Measurements from ENCODE around the gene FNDC1. TPM values are rescaled to one million over a fixed set of nuclear protein-coding genes. Genes with fewer than 3 reads are reported as not detected.
"Not testable (repeated sequence)": the region's sequence is repeated elsewhere in the genome, so short reads cannot be mapped to it uniquely, and the experiment has no call there.

FNDC1 gene
- 0.77 TPM for polyA plus RNA-seq (2013, experiment 1 of 2)
- 0.40 TPM for polyA plus RNA-seq (2013, experiment 2 of 2)

GRCh38 chr6:159169193-159169555 lies at the start of gene FNDC1:
FNDC1 (plus strand) TSS chr6:159169400; CDS start chr6:159169597, 197 bp downstream.
- Histone ChIP-seq H3K4me3 (ENCODE audit: extremely low read depth, insufficient read depth, low read length, poor library complexity, severe bottlenecking) (peak within 1 kb of the TSS; percentile 39), H3K36me3 (ENCODE audit: control insufficient read depth, insufficient read depth, low read length) (no peaks in the 10 kb centered on the region), H3K4me1 (ENCODE audit: control insufficient read depth, insufficient read depth, low read length, poor library complexity, severe bottlenecking) (peaks cover 6% of the 10 kb centered on the region), H3K27ac (ENCODE audit: low read depth, low read length, severe bottlenecking) (no peak within 1 kb of the TSS), H3K9me3 (ENCODE audit: control insufficient read depth, low read length) (no peaks in the 10 kb centered on the region)
- 0% methylated on average over 35 to 43 of the region's 59 CpGs for WGBS, 2 experiments (ENCODE audit: insufficient coverage in 2 of 2)

GRCh38 chr6:159119791-159120190 lies 49.4 kb upstream of the FNDC1 start:
- H3K4me3 ChIP-seq (ENCODE audit: extremely low read depth, insufficient read depth, low read length, poor library complexity, severe bottlenecking), result no peak overlapping the region
- H3K36me3 ChIP-seq (ENCODE audit: control insufficient read depth, insufficient read depth, low read length), result no peaks in the 10 kb centered on the region
- H3K27ac ChIP-seq (ENCODE audit: low read depth, low read length, severe bottlenecking), result no peak overlapping the region
- whole genome bisulfite sequencing, 2 experiments (ENCODE audit: insufficient coverage in 2 of 2), result 93 to 98% methylated on average over 7 of the region's 7 CpGs
- no peaks in the 10 kb centered on the region for H3K9me3 ChIP-seq (ENCODE audit: control insufficient read depth, low read length)
- no peaks in the 10 kb centered on the region for H3K4me1 ChIP-seq (ENCODE audit: control insufficient read depth, insufficient read depth, low read length, poor library complexity, severe bottlenecking)

GRCh38 chr6:159121486-159121885 lies 47.7 kb upstream of the FNDC1 start:
- H3K9me3 ChIP-seq (ENCODE audit: control insufficient read depth, low read length), result no peaks in the 10 kb centered on the region
- WGBS, 2 experiments (ENCODE audit: insufficient coverage in 2 of 2), result 87 to 100% methylated on average over 2 to 5 of the region's 5 CpGs
- H3K36me3 ChIP-seq (ENCODE audit: control insufficient read depth, insufficient read depth, low read length), result no peaks in the 10 kb centered on the region
- H3K4me3 ChIP-seq (ENCODE audit: extremely low read depth, insufficient read depth, low read length, poor library complexity, severe bottlenecking), result no peak overlapping the region
- no peak overlapping the region for H3K27ac ChIP-seq (ENCODE audit: low read depth, low read length, severe bottlenecking)
- H3K4me1 ChIP-seq (ENCODE audit: control insufficient read depth, insufficient read depth, low read length, poor library complexity, severe bottlenecking), result no peaks in the 10 kb centered on the region

- Histone ChIP-seq H3K27ac (ENCODE audit: low read depth, low read length, severe bottlenecking) (no peak overlapping the region), H3K4me1 (ENCODE audit: control insufficient read depth, insufficient read depth, low read length, poor library complexity, severe bottlenecking) (no peaks in the 10 kb centered on the region), H3K36me3 (ENCODE audit: control insufficient read depth, insufficient read depth, low read length) (no peaks in the 10 kb centered on the region), H3K9me3 (ENCODE audit: control insufficient read depth, low read length) (no peaks in the 10 kb centered on the region), H3K4me3 (ENCODE audit: extremely low read depth, insufficient read depth, low read length, poor library complexity, severe bottlenecking) (no peak overlapping the region)
- WGBS, 2 experiments (ENCODE audit: insufficient coverage in 2 of 2), result 88 to 89% methylated on average over 1 to 4 of the region's 4 CpGs
Observed at GRCh38 chr6:159122453-159122852, 46.7 kb upstream of the FNDC1 start.

GRCh38 chr6:159123831-159124230 lies 45.4 kb upstream of the FNDC1 start:
- WGBS, 2 experiments (ENCODE audit: insufficient coverage in 2 of 2), result no CpG with 5 or more reads among the region's 2 CpGs
- not testable (repeated sequence) for H3K27ac ChIP-seq (ENCODE audit: low read depth, low read length, severe bottlenecking); H3K4me1 ChIP-seq (ENCODE audit: control insufficient read depth, insufficient read depth, low read length, poor library complexity, severe bottlenecking); H3K9me3 ChIP-seq (ENCODE audit: control insufficient read depth, low read length); H3K4me3 ChIP-seq (ENCODE audit: extremely low read depth, insufficient read depth, low read length, poor library complexity, severe bottlenecking); H3K36me3 ChIP-seq (ENCODE audit: control insufficient read depth, insufficient read depth, low read length)

GRCh38 chr6:159125014-159125609 lies 44.1 kb upstream of the FNDC1 start:
- H3K9me3 ChIP-seq (ENCODE audit: control insufficient read depth, low read length), result no peaks in the 10 kb centered on the region
- 75% methylated on average over 2 of the region's 5 CpGs; no CpG with 5 or more reads in 1 of the 2 experiments for WGBS, 2 experiments (ENCODE audit: insufficient coverage in 2 of 2)
- no peaks in the 10 kb centered on the region for H3K4me1 ChIP-seq (ENCODE audit: control insufficient read depth, insufficient read depth, low read length, poor library complexity, severe bottlenecking)
- no peak overlapping the region for H3K4me3 ChIP-seq (ENCODE audit: extremely low read depth, insufficient read depth, low read length, poor library complexity, severe bottlenecking)
- no peaks in the 10 kb centered on the region for H3K36me3 ChIP-seq (ENCODE audit: control insufficient read depth, insufficient read depth, low read length)
- no peak overlapping the region for H3K27ac ChIP-seq (ENCODE audit: low read depth, low read length, severe bottlenecking)

- Histone ChIP-seq H3K4me1 (ENCODE audit: control insufficient read depth, insufficient read depth, low read length, poor library complexity, severe bottlenecking) (no peaks in the 10 kb centered on the region), H3K9me3 (ENCODE audit: control insufficient read depth, low read length) (no peaks in the 10 kb centered on the region), H3K36me3 (ENCODE audit: control insufficient read depth, insufficient read depth, low read length) (no peaks in the 10 kb centered on the region), H3K4me3 (ENCODE audit: extremely low read depth, insufficient read depth, low read length, poor library complexity, severe bottlenecking) (no peak overlapping the region), H3K27ac (ENCODE audit: low read depth, low read length, severe bottlenecking) (no peak overlapping the region)
- WGBS, 2 experiments (ENCODE audit: insufficient coverage in 2 of 2), result 94 to 100% methylated on average over 2 to 5 of the region's 5 CpGs
Observed at GRCh38 chr6:159125951-159126352, 43.2 kb upstream of the FNDC1 start.

- H3K9me3 ChIP-seq (ENCODE audit: control insufficient read depth, low read length), result no peaks in the 10 kb centered on the region
Observed at GRCh38 chr6:159126590-159126989, 42.6 kb upstream of the FNDC1 start.

GRCh38 chr6:159127701-159128100 lies 41.5 kb upstream of the FNDC1 start:
- Histone ChIP-seq H3K4me1 (ENCODE audit: control insufficient read depth, insufficient read depth, low read length, poor library complexity, severe bottlenecking) (no peaks in the 10 kb centered on the region), H3K36me3 (ENCODE audit: control insufficient read depth, insufficient read depth, low read length) (no peaks in the 10 kb centered on the region), H3K4me3 (ENCODE audit: extremely low read depth, insufficient read depth, low read length, poor library complexity, severe bottlenecking) (no peak overlapping the region), H3K9me3 (ENCODE audit: control insufficient read depth, low read length) (no peaks in the 10 kb centered on the region), H3K27ac (ENCODE audit: low read depth, low read length, severe bottlenecking) (no peak overlapping the region)
- 95% methylated on average over 9 of the region's 12 CpGs for WGBS, 2 experiments (ENCODE audit: insufficient coverage in 2 of 2)

More at GRCh38 chr6:159126590-159126989, 42.6 kb upstream of the FNDC1 start:
- Histone ChIP-seq H3K36me3 (ENCODE audit: control insufficient read depth, insufficient read depth, low read length) (no peaks in the 10 kb centered on the region), H3K27ac (ENCODE audit: low read depth, low read length, severe bottlenecking) (no peak overlapping the region), H3K4me3 (ENCODE audit: extremely low read depth, insufficient read depth, low read length, poor library complexity, severe bottlenecking) (no peak overlapping the region), H3K4me1 (ENCODE audit: control insufficient read depth, insufficient read depth, low read length, poor library complexity, severe bottlenecking) (no peaks in the 10 kb centered on the region)
- WGBS, 2 experiments (ENCODE audit: insufficient coverage in 2 of 2), result 88 to 93% methylated on average over 3 to 5 of the region's 5 CpGs

- WGBS, 2 experiments (ENCODE audit: insufficient coverage in 2 of 2), result 93 to 96% methylated on average over 24 to 29 of the region's 30 CpGs
- Histone ChIP-seq H3K9me3 (ENCODE audit: control insufficient read depth, low read length) (no peaks in the 10 kb centered on the region), H3K4me3 (ENCODE audit: extremely low read depth, insufficient read depth, low read length, poor library complexity, severe bottlenecking) (no peak overlapping the region), H3K4me1 (ENCODE audit: control insufficient read depth, insufficient read depth, low read length, poor library complexity, severe bottlenecking) (no peaks in the 10 kb centered on the region), H3K36me3 (ENCODE audit: control insufficient read depth, insufficient read depth, low read length) (no peaks in the 10 kb centered on the region), H3K27ac (ENCODE audit: low read depth, low read length, severe bottlenecking) (no peak overlapping the region)
Observed at GRCh38 chr6:159128978-159129377, 40.2 kb upstream of the FNDC1 start.

- Histone ChIP-seq H3K4me3 (ENCODE audit: extremely low read depth, insufficient read depth, low read length, poor library complexity, severe bottlenecking) (no peak overlapping the region), H3K27ac (ENCODE audit: low read depth, low read length, severe bottlenecking) (no peak overlapping the region), H3K36me3 (ENCODE audit: control insufficient read depth, insufficient read depth, low read length) (no peaks in the 10 kb centered on the region), H3K4me1 (ENCODE audit: control insufficient read depth, insufficient read depth, low read length, poor library complexity, severe bottlenecking) (no peaks in the 10 kb centered on the region), H3K9me3 (ENCODE audit: control insufficient read depth, low read length) (no peaks in the 10 kb centered on the region)
- WGBS, 2 experiments (ENCODE audit: insufficient coverage in 2 of 2), result 84 to 96% methylated on average over 8 to 10 of the region's 11 CpGs
Observed at GRCh38 chr6:159130846-159131245, 38.4 kb upstream of the FNDC1 start.

Data from mesodermal cell (in vitro differentiated cells).